Measurements from ENCODE around the gene GRAMD4.

- TF ChIP-seq CTCF (conservative IDR thresholded peaks at IDR 0.05; ENCODE audit: low read length) (no peak), EZH2phosphoT487 (IDR thresholded peaks at IDR 0.05; ENCODE audit: borderline replicate concordance, low read depth, low read length) (no peak)
Measured at GRCh38 chr22:46587492-46588278, 32.5 kb upstream of the GRAMD4 start.
